Fibroblast of lung (primary cell): ENCODE measurements around the gene SPSB2. TPM values are rescaled to one million over a fixed set of nuclear protein-coding genes. Genes with fewer than 3 reads are reported as not detected.
A peak's percentile ranks its signal among the peaks of the same experiment; 100 is the strongest.

Experiments used
- DNase-seq, 2 donors: peaks; one replicate each; pipeline versions ENCODE4 v3.0.0 to v3.0.0-alpha.2; 2010; ENCODE audit warnings: low read depth in 2 of 2
- H2AFZ ChIP-seq: 2 replicates; pipeline ENCODE4 v1.5.1; 2012; ENCODE audit warnings: low read length, control low read depth, inconsistent platforms
- H3K27ac ChIP-seq: 2 replicates; pipeline ENCODE4 v1.5.1; 2011; ENCODE audit warnings: low read length, control low read depth; ENCODE audit not compliant: insufficient read depth
- H3K27me3 ChIP-seq: 2 replicates; pipeline ENCODE4 v1.5.1; 2011; ENCODE audit warnings: mild to moderate bottlenecking, low read length; ENCODE audit not compliant: control insufficient read depth, insufficient read depth
- H3K36me3 ChIP-seq: 2 replicates; pipeline ENCODE4 v1.5.1; 2011; ENCODE audit warnings: low read length; ENCODE audit not compliant: control insufficient read depth, insufficient read depth
- H3K4me1 ChIP-seq: 2 replicates; pipeline ENCODE4 v1.5.1; 2011; ENCODE audit warnings: low read length; ENCODE audit not compliant: control insufficient read depth, insufficient read depth; ENCODE audit errors: extremely low read depth
- H3K4me2 ChIP-seq: 2 replicates; pipeline ENCODE4 v1.5.1; 2011; ENCODE audit warnings: low read length, control low read depth; ENCODE audit not compliant: insufficient read depth; ENCODE audit errors: extremely low read depth
- H3K4me3 ChIP-seq, 4 experiments: fragments of 200-600 bp in 1 of 4; sonication (generic) in 1 of 4; replicated peaks in 1 of 4; 2 replicates each; pipeline ENCODE4 v1.5.1; 2011 to 2016; ENCODE audit warnings: low read length in 4 of 4, low read depth in 3 of 4, mild to moderate bottlenecking in 3 of 4, control low read depth in 2 of 4, inconsistent platforms in 1 of 4, mixed read lengths in 1 of 4; ENCODE audit not compliant: insufficient read depth in 1 of 4; ENCODE audit errors: control extremely low read depth in 1 of 4
- H3K79me2 ChIP-seq: 2 replicates; pipeline ENCODE4 v1.5.1; 2012; ENCODE audit warnings: mild to moderate bottlenecking, low read length, inconsistent platforms; ENCODE audit not compliant: control insufficient read depth, insufficient read depth
- H3K9ac ChIP-seq: 2 replicates; pipeline ENCODE4 v1.5.1; 2011; ENCODE audit warnings: mild to moderate bottlenecking, low read length, control low read depth; ENCODE audit not compliant: insufficient read depth
- H3K9me3 ChIP-seq: 2 replicates; pipeline ENCODE4 v1.5.1; 2012; ENCODE audit warnings: low read depth, low read length; ENCODE audit not compliant: control insufficient read depth, insufficient read depth
- H4K20me1 ChIP-seq: 2 replicates; pipeline ENCODE4 v1.5.1; 2011; ENCODE audit warnings: low read length; ENCODE audit not compliant: control insufficient read depth, insufficient read depth; ENCODE audit errors: extremely low read depth
- CTCF ChIP-seq, 2 donors: IDR thresholded peaks in 1 of 2; conservative IDR thresholded peaks in 1 of 2; 1 replicate in 1 of 2; 2 replicates in 1 of 2; pipeline ENCODE4 v1.5.1; 2011 to 2012; ENCODE audit warnings: low read length in 2 of 2, control low read depth in 1 of 2, inconsistent platforms in 1 of 2, low read depth in 1 of 2, mild to moderate bottlenecking in 1 of 2
- EZH2 ChIP-seq: IDR thresholded peaks from 2 replicates; pipeline ENCODE4 v1.5.1; 2012; ENCODE audit warnings: low read length, control low read depth, mild to moderate bottlenecking; ENCODE audit errors: missing control alignments
- polyA plus RNA-seq, 2 donors: library from polyadenylated mRNA; depleted of rRNA in 1 of 2; stranded (reverse) in 1 of 2; unstranded in 1 of 2; fragments of >200 nt; gene quantifications; 2 replicates each; pipeline ENCODE4 v1.2.1, GENCODE V29; 2011 to 2012; ENCODE audit warnings: missing spikeins in 1 of 2
- total RNA-seq: library from RNA; depleted of rRNA; stranded (reverse); fragments of >200 nt; gene quantifications from 2 replicates; pipeline ENCODE4 v1.2.1, GENCODE V29; 2014

The SPSB2 gene
- total and polyA plus RNA-seq, 2 donors (not counting 1 experiment from before 2014, with no cell fraction given): 1.8 to 12.7 TPM

DNA sequence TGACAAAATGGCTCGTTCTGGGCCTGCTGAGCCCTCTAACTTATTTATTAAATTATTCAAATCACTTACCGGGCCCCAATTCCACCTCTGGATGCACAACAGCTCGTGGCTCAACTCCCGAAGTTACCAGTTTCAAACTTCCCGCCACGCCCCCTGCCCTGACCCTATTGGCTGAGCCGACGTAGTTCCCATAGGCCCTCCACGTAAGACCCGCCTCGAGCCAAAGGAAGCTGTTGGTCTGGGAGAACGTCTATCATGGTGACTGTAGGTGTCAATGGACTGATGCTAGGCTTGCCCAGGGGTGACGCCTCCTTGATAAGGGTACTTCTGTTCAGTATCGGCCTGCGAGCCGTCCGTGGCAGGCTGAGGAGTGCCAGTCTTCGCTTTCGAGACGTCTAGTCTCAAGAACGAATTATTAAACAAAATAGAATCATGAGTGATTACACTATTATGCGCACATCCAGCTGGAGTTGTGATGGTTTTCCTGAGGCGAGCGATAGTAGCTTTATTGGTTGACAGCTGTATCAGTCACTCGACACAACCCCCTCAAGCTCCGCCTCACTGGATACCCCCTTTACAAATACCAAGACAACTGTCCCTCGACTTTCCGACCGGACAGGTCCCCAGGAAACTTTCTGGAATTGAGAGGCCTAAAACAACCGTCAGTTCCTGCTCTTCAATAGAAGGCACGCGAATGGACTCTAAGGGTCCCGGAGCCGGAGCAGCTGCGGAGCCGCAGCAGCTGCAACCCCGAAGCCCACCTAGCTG lies 21.8 kb downstream of the SPSB2 start, which contains the start of gene CDCA3:
CDCA3 (minus strand) TSS at position 134 of the 768 bp plus-strand sequence. CDS start 334 bp downstream, outside the sequence.
- Histone ChIP-seq H3K27me3 (no peaks in the 10 kb centered on the region), H3K4me3 (peak within 1 kb of the TSS; percentile 64 to 93 (median 87)), H3K9me3 (no peaks in the 10 kb centered on the region), H3K4me1 (peaks cover 17% of the 10 kb centered on the region), H3K4me2 (peak within 1 kb of the TSS; percentile 98), H3K9ac (peak within 1 kb of the TSS; percentile 70), H3K27ac (peak within 1 kb of the TSS; percentile 78), H3K79me2 (peaks cover 49% of the 10 kb centered on the region), H4K20me1 (no peaks in the 10 kb centered on the region), H2AFZ (peak within 1 kb of the TSS; percentile 98), H3K36me3 (peaks cover 17% of the 10 kb centered on the region)
- DNase-seq: peak; percentile 99
- TF ChIP-seq CTCF (conservative IDR thresholded peaks at IDR 0.05 in 1 of 2, IDR thresholded peaks at IDR 0.05 in 1 of 2; ENCODE audit: low read depth in 1 of 2, low read length in 2 of 2) (no peak), EZH2 (no peak)

GRCh38 chr12:6850796-6851152 lies 22.3 kb downstream of the SPSB2 start:
- Histone ChIP-seq H3K9ac (peak overlapping the region; percentile 22), H3K9me3 (no peaks in the 10 kb centered on the region), H4K20me1 (no peaks in the 10 kb centered on the region), H3K4me2 (peak overlapping the region; percentile 89), H3K27me3 (no peaks in the 10 kb centered on the region), H3K79me2 (peaks cover 49% of the 10 kb centered on the region), H2AFZ (no peak overlapping the region), H3K36me3 (peaks cover 20% of the 10 kb centered on the region), H3K27ac (peak overlapping the region; percentile 22), H3K4me1 (peaks cover 17% of the 10 kb centered on the region), H3K4me3 (peak overlapping the region; percentile 53 to 93 (median 76))
- TF ChIP-seq CTCF (conservative IDR thresholded peaks at IDR 0.05 in 1 of 2, IDR thresholded peaks at IDR 0.05 in 1 of 2; ENCODE audit: low read depth in 1 of 2, low read length in 2 of 2) (no peak), EZH2 (no peak)
- no peak for DNase-seq

DNA sequence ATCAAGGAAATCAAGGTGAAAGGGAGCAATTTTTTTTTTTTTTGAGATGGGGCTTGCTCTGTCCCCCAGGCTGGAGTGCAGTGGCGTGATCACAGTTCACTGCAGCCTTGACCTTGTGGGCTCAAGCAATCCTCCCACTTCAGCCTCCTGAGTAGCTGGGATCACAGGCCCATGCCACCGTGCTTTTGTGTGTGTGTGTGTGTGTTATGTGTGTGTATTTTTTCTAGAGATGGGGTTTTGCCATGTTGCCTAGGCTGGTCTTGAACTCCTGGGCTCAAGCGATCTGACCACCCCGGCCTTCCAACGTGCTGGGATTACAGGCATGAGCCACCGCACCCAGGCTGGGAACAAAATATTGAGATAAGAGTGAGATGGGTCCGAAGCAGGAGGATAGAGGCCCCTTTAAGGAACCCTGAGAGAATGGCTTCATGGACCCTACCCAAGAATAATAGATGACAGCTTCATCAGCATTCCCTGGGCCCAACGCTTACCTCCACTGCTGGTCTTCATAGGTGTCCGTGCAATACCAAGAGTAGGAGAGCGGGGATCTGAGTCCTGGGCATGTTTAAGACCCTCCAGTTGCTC lies 23.0 kb downstream of the SPSB2 start:
- peaks cover 44% of the 10 kb centered on the region for H3K79me2 ChIP-seq
- H3K9ac ChIP-seq: no peak overlapping the region
- no peak overlapping the region for H2AFZ ChIP-seq
- H3K4me1 ChIP-seq: peaks cover 17% of the 10 kb centered on the region
- H3K4me3 ChIP-seq: peak overlapping the region; percentile 53 to 93 (median 76)
- no peaks in the 10 kb centered on the region for H3K27me3 ChIP-seq
- no peak for DNase-seq
- TF ChIP-seq EZH2: no peak
- no peak for TF ChIP-seq CTCF (conservative IDR thresholded peaks at IDR 0.05 in 1 of 2, IDR thresholded peaks at IDR 0.05 in 1 of 2; ENCODE audit: low read depth in 1 of 2, low read length in 2 of 2)
- H3K27ac ChIP-seq: no peak overlapping the region
- H3K4me2 ChIP-seq: peak overlapping the region; percentile 89
- no peaks in the 10 kb centered on the region for H4K20me1 ChIP-seq
- H3K9me3 ChIP-seq: no peaks in the 10 kb centered on the region
- H3K36me3 ChIP-seq: peaks cover 25% of the 10 kb centered on the region
